OCI-LY3 (cell line): ENCODE measurements around the gene ADCY4.

ENCODE experiments used
- H2AFZ ChIP-seq: fragments of 200-600, 300-600 bp; shearing (Covaris generic); 2 replicates; pipeline ENCODE4 v1.6.0; 2014; ENCODE audit warnings: antibody characterized with exemption, low read depth, low read length
- H3K27ac ChIP-seq: fragments of 200-600, 300-600 bp; sonication (generic); 2 replicates; pipeline ENCODE4 v1.5.1; 2014; ENCODE audit warnings: mild to moderate bottlenecking, low read length, moderate library complexity, mixed read lengths
- H3K27me3 ChIP-seq: fragments of 200-600, 300-600 bp; sonication (generic); 2 replicates; pipeline ENCODE4 v1.6.1; 2014; ENCODE audit warnings: low read depth, low read length, mixed read lengths
- H3K36me3 ChIP-seq: fragments of 200-600, 300-600 bp; sonication (generic); replicated peaks from 2 replicates; pipeline ENCODE3; 2014; ENCODE audit warnings: low read depth, low read length, mixed read lengths
- H3K4me1 ChIP-seq: fragments of 300-600, 200-600 bp; sonication (generic); 2 replicates; pipeline ENCODE4 v1.6.1; 2014; ENCODE audit warnings: low read length, mixed read lengths
- H3K4me2 ChIP-seq: fragments of 200-600, 300-600 bp; sonication (generic); 2 replicates; pipeline ENCODE4 v1.6.1; 2014; ENCODE audit warnings: low read length, mixed read lengths
- H3K4me3 ChIP-seq: fragments of 300-600, 200-600 bp; sonication (generic); 2 replicates; pipeline ENCODE4 v1.5.1; 2014; ENCODE audit warnings: antibody characterized with exemption, mild to moderate bottlenecking, low read length, moderate library complexity
- H3K79me2 ChIP-seq: fragments of 300-600, 200-600 bp; shearing (Covaris generic); 2 replicates; pipeline ENCODE4 v1.6.1; 2014; ENCODE audit warnings: mild to moderate bottlenecking, low read length, mixed read lengths
- H3K9ac ChIP-seq: fragments of 300-600, 200-600 bp; shearing (Covaris generic); 2 replicates; pipeline ENCODE4 v1.6.0; 2014; ENCODE audit warnings: mild to moderate bottlenecking, low read length, moderate library complexity
- H3K9me3 ChIP-seq: fragments of 200-600, 300-600 bp; shearing (Covaris generic); 2 replicates; pipeline ENCODE4 v1.6.1; 2014; ENCODE audit warnings: low read length, mixed read lengths; ENCODE audit not compliant: insufficient read depth
- H4K20me1 ChIP-seq: fragments of 200-600, 300-600 bp; sonication (generic); 2 replicates; pipeline ENCODE4 v1.6.1; 2016; ENCODE audit warnings: low read length, mixed read lengths; ENCODE audit not compliant: insufficient read depth
- CTCF ChIP-seq: fragments of 200-600, 300-600 bp; sonication (generic); IDR thresholded peaks from 2 replicates; pipeline ENCODE4 v1.5.1; 2014; ENCODE audit warnings: antibody characterized with exemption, low read length, low read depth
- EZH2phosphoT487 ChIP-seq: fragments of 200-600 bp; shearing (Covaris generic); IDR thresholded peaks from 2 replicates; pipeline ENCODE4 v1.6.1; 2018; ENCODE audit warnings: antibody characterized with exemption, mixed run types, low read depth

Gene ADCY4

GRCh38 chr14:24310646-24311604 is 23.9 kb downstream of the ADCY4 start, which contains the start of gene LTB4R:
Gene LTB4R, plus strand, starts transcription at chr14:24311502. Its CDS starts 4,150 bp downstream, at chr14:24315652.
- no peaks in the 10 kb centered on the region for H3K79me2 ChIP-seq
- no peak within 1 kb of the TSS for H3K4me3 ChIP-seq
- H4K20me1 ChIP-seq = no peaks in the 10 kb centered on the region
- peaks cover 4% of the 10 kb centered on the region for H3K4me1 ChIP-seq
- TF ChIP-seq CTCF = no peak
- TF ChIP-seq EZH2phosphoT487 = no peak
- H3K36me3 ChIP-seq = peaks cover 16% of the 10 kb centered on the region
- no peak within 1 kb of the TSS for H3K27ac ChIP-seq
- no peak within 1 kb of the TSS for H2AFZ ChIP-seq
- no peaks in the 10 kb centered on the region for H3K27me3 ChIP-seq
- H3K9me3 ChIP-seq = no peaks in the 10 kb centered on the region
- no peak within 1 kb of the TSS for H3K9ac ChIP-seq
- no peak within 1 kb of the TSS for H3K4me2 ChIP-seq

GRCh38 chr14:24310265-24310645 is 24.6 kb downstream of the ADCY4 start:
- Histone ChIP-seq H3K4me3 (no peak overlapping the region), H3K9ac (no peak overlapping the region)

GRCh38 chr14:24309538-24310264 is 25.2 kb downstream of the ADCY4 start, which contains the start of gene LTB4R2:
Gene LTB4R2, plus strand, starts transcription at chr14:24310140. Its CDS starts 525 bp downstream, at chr14:24310665.
- peaks cover 4% of the 10 kb centered on the region for H3K4me1 ChIP-seq
- no peak within 1 kb of the TSS for H3K4me2 ChIP-seq
- no peak within 1 kb of the TSS for H3K9ac ChIP-seq
- no peak within 1 kb of the TSS for H3K27ac ChIP-seq
- TF ChIP-seq EZH2phosphoT487 = no peak
- TF ChIP-seq CTCF = no peak
- H3K9me3 ChIP-seq = no peaks in the 10 kb centered on the region
- H3K79me2 ChIP-seq = no peaks in the 10 kb centered on the region
- no peak within 1 kb of the TSS for H2AFZ ChIP-seq
- no peak within 1 kb of the TSS for H3K4me3 ChIP-seq
- peaks cover 26% of the 10 kb centered on the region for H3K36me3 ChIP-seq
- no peaks in the 10 kb centered on the region for H3K27me3 ChIP-seq
- no peaks in the 10 kb centered on the region for H4K20me1 ChIP-seq

More at GRCh38 chr14:24310265-24310645, 24.6 kb downstream of the ADCY4 start:
- Histone ChIP-seq H3K36me3 (peaks cover 21% of the 10 kb centered on the region), H4K20me1 (no peaks in the 10 kb centered on the region), H2AFZ (no peak overlapping the region), H3K27me3 (no peaks in the 10 kb centered on the region), H3K4me1 (peaks cover 4% of the 10 kb centered on the region), H3K79me2 (no peaks in the 10 kb centered on the region), H3K9me3 (no peaks in the 10 kb centered on the region), H3K4me2 (no peak overlapping the region), H3K27ac (no peak overlapping the region)
- TF ChIP-seq CTCF (no peak), EZH2phosphoT487 (no peak)
